Stimulated activated naive CD4-positive, alpha-beta T cell treated with Interleukin-2 at 50 U/mL for 16 hours (primary cell): ENCODE results near the gene MYOM1.
"Not testable (repeated sequence)": the region's sequence is repeated elsewhere in the genome, so short reads cannot be mapped to it uniquely, and the experiment has no call there.

Source experiments
- DNase-seq: peaks from one replicate; lab custom pipeline; 2025; lab: John Stamatoyannopoulos, UW

Gene MYOM1

DNA sequence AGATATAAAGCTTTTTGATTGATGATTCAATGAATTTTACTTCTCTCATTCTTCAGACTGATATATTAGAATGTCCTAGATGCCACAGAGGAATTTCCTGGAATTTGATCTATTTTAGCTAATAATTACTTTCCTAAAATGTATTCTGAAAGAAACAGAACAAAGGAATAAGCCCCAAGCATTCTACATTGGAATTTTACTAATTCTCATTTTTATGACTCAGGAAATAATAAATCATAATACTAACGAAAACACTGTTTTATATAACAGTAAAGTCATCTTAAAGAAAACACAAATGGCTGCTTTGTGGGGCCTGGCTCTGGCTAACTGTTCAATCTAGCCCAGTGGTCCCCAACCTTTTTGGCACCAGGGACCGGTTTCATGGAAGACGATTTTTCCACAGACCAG, 138.2 kb downstream of the MYOM1 start:
- DNase-seq, result no peak

DNA sequence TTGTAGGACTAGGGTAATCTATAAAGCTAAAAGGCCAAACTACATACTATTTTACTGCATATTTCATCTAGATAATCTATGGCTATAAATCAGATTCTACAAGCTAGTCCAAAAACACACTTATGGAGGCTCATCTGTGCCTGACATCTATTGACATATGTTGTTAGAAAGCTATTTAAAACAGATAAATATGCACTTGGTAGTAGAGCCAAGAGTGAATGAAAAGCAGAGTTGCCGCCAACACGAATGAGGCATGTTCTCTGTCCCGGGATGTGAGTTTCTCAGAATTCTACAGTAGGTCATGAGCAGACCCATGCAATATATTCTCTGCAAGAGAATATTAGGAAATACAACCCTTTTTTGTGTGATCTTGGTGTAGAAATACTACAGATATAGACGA, 140.1 kb downstream of the MYOM1 start:
- DNase-seq, result no peak

DNA sequence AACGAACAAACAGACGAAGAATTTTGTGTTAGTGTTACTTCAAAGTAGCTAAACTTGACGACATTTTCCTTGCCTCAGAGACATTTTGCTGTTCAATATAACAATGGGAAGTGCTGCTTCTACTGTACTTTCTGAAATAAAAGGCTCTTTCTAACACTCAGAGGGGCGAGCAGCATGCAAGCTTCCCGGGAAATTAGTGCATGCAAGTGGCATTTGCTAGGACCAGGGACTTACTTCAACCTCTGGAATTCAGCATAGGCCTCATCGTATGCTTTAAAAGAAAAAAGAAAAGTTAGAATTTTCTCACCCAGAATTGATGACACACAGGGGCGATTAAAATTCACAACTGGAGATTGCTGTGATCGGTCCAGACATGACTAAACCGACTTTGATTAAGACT, 144.3 kb downstream of the MYOM1 start:
- DNase-seq, result no peak

DNA sequence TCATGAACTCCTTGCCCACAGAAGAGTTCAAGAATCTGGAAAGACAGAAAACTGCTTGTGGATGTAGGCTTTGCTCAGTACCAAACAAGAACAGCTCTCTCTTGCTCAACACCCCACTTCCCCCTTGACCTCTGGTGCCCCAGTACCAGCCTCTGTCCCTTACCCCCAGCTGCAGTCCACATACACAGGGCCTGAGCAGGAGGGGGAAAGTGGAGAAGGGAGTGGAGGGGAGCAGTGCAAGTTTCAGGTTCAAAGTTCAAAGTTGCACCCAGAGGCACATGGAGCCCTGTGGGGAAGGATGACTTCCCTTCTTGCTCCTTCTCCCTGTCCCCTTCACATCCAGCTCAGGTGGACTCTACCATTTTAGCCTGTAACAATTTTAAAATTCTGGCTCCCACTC, 145.7 kb downstream of the MYOM1 start:
- DNase-seq, result no peak

DNA sequence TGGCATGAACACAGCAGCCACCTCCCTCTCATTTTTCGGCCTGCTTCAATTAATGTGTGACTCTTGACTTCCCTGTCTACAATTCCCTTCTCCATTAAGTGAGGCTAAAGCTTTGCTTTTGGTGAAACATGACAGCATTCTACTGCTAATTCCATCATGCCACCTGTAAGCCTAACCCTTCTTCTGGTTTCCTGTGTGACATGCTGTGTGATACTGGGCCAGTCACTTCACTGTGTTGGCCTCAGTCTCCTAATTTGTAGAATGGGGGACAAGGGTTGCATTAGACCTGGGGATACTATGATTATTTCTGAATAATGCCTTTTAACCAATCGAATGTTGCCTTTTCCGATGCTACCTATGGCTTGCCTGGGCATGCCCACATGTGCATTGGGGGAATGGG, 146.4 kb downstream of the MYOM1 start:
- DNase-seq, result not testable (repeated sequence)

DNA sequence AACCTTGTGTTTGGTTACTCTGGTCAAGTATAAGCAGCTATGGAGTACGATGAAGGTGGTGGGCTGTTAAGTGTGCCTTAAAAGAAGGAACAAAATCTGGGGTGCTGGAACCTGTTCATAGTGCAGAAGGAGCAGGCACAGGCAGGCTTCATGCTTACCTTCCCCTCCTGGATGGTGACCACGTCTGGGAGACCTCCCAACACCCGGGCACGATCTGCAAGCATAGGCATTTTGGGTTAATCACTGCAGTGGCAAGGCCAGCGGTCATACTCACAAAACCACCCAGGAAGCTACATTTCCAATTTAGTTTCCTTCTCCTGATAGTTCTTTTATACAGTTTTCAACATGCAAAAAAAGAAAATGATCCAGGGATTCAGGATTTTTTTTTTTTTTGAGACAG, 148.1 kb downstream of the MYOM1 start:
- DNase-seq, result no peak

DNA sequence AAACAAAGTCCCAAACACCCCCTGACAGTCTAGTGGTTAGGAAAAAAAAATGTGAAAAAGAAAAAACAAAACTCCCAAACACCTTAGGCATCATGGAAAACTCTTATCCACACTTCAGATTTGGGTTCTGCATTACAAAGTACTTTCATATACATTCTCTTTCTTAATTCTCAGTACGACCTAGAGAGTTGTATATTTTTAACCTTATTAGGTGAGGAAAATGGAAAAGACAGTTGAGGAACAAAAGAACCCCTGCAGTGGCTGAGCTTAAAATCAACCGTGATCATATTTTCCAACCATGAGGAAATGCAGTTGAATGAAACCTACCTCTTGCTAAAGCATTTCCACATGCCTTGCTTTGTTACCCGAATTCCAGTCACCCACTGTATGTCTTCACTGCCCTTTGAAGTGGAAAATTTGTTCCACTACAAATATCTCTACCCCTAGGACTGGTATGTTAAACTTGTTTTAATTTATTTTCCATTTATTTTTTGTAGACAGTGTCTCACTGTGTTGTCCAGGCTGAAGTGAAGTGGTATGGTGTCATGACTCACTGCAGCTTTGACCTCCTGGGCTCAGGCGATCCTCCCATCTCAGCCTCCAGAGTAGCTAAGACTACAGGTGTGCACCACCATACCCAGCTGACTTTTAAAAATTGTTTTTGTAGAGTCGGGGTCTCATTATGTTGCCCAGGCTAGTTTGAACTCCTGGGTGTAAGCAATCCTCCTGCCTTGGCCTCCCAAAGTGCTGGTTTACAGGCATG, 149.9 kb downstream of the MYOM1 start:
- no peak for DNase-seq

DNA sequence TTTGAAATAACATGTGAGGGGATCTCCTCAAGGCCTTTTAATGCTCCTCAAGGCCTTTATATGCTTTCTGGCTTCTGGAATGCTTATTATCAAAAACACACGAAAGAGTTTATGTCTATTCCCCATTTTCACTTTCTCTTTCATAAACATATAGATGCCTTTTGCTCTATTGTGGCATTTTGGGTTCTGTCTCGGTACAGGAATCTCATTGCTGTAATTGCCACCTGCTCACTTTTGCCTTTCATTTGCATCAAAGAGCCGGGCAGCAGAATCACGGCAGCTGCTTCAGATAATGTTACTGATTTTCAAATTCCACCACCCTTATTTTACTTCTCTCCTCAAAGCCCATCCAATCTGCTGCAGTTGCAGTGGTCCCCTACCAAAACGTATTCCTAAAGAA, 152.0 kb downstream of the MYOM1 start:
- no peak for DNase-seq

DNA sequence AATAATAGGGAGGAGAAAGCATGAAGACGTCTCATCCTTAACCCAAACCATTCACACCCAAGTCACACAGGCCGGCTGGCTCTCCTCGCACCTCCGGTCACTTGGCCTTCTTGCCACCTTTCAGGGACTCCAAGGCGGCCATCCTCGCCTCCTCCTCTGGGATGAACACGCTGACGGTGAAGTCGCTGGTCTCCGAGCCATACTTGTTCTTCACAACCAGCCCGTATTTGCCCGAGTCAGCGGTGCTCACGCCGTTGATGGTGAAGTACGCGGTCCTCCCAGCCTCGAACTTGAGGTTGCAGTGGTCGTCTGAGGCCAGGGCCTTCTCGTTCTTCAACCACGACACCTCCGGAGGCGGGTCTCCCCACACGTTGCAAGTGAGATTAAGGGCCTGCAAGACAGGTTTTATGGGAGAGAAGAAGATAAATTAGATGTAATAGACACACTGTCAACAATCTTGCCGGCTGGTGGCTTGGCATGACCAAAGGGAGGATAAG, 152.6 kb downstream of the MYOM1 start:
- no peak for DNase-seq

DNA sequence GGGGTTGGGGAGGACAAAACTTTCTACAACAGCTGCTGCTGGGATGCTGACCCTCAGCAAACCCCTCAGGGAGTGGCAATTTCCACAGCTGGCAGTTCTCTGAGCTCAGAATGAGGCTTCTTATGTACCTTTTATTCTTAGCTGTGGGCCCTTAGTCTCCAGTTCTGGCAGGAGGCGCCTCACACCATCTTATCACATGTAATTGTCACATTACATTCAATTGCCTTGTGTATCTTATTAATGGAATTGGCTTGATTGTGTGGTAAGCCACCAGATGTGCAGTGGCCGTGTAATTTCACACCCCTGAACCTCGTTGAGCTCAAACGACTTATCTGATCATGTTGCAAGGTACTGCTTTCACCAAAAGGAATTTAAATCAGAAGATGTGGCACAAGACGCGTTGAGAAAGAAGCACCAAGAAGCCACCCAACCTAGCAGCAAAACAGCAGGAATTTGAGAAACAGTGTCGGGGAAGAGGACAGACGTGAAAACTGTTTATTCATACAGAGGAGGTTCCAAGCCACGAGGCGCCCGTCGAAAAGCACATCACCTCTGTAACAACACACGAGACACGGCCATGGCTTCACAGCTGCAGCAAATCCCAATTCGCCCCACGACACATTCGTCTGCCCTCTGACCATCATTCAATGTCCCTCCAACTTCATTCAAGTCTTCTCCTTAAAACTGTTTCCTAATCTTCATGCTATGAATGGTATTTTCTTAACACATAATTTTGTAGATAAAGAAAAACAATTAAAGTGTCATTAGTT, 153.2 kb downstream of the MYOM1 start:
- DNase-seq, result no peak

DNA sequence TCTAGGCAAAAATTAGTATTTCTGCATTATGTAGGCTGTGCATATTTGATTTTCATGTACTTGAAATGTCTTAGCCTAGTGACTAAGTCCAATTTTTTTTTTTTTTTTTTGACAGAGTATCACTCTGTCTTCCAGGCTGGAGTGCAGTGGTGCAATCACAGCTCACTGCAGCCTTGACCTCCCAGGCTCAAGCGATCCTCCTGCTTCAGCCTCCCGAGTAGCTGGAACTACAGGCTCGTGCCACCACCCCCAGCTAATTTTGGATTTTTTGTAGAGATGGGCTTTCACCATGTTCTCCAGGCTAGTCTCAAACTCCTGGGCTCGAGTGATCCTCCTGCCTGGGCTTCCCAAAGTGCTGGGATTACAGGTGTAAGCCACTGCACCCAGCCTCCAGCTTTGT, 156.0 kb downstream of the MYOM1 start:
- DNase-seq, result not testable (repeated sequence)

DNA sequence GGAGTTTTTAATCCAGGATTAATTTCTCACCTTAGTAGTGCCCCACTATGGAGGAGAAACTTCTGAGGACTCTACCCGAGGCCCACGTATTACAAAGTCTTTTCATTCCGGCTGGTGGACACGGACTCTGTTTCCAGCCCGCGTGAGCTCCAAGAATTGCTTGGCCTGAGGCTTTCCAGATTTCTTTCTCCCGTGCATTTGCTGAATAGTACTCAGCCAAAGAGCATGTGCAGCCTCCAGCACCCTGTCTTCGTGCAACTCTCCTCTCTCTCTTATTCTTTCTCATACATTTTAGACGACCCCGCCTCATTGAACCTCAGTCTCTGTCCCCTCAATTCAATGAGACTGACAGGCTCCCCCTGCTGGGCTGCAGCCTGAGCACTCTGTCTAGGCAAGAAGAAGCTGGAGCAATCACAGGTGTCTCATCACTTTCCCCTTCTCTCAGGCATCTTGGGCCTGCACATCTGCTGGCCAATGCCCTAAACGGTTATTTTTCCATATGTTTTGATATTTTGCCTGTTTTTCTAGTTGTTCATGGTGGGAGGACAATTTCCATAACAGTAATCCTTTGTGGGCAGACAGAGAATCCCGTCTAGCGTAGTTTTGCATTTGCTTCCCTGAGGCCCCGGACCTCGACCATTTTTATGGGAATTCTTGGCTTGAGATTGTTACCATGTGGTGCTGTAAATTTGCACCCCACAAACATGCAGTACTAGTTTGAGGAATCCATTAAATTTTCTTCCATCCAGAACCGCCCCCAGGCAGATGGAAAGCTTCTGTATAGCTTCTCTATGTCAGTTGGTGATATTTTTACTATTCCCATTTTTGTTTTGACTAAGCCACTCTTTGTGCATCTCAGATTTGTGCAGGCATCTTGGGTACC, 156.7 kb downstream of the MYOM1 start:
- peak; percentile 56 for DNase-seq

DNA sequence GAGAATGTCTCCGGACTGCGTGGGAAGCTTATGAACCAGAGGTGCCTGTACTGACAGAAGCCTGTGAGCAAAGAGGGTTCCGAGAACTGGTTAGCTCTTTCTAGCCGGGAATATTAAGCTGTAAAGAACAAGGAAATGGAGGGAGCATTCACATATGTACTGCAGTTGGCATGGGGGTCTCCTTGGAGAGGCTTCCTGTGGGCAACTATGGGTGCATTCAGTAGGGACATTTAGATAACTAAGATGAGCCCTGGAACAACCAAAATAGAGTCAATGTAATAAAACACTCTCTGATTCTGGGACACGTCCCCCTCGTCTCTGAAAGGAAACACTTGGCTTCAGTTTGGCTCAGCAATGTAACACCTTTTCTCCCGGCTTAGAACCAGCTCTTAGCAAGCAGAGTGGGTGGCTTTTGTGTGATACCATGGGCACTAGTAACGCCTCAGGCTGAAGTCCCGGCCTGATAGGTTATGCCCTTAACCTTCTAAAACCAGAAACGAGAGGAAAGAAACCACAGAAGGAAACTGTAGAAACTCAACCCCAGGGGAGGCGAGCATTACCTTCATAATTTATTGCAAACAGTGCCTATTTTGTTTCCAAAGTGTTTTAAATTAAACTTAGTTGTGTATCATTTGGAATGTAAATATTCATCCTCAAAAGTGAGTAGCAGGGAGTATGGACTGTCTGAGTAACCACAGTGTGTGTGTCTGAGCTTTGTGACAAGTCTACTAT, 158.0 kb downstream of the MYOM1 start:
- DNase-seq, result peak; percentile 36

DNA sequence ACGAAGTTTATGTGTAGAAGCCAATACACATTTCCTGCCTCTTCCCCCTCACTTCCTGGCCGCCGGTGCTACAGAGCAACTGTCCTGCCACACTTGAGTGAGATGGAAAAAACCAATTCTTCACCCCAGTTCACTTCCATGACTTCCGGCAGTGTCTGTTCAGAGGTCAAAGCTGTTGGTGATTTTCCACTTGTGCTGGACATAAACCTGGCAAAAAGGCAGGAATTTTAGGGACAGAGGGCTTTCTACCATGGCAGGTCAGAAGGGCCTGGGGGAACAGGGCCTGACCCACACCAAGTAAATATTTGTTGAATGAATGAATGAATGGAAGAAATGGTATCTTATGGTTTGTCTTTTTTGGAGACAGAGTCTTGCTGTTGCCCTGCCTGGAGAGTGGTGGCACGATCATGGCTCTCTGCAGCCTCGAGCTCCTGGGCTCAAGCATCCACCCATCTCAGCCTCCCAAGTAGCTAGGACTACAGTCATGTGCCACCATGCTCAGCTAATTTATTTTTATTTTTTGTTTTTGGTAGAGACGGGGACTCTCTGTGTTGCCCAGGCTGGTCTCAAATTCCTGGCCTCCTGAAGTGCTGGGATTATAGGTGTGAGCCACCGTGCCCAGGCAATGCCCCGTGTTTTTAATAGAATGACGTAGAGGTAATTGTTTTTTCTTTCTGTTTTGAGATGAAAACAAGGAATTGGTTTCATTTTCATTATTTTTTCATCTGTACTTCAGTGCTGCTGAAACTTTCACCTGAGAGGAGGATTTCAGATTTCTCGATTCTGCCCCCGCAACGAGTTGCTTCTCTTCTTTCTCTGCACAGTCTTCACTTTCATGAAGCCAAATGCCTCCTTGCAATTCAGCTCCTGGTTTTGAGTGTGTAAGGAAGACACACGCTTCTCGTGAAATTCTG, 158.8 kb downstream of the MYOM1 start:
- peak; percentile 61 for DNase-seq

DNA sequence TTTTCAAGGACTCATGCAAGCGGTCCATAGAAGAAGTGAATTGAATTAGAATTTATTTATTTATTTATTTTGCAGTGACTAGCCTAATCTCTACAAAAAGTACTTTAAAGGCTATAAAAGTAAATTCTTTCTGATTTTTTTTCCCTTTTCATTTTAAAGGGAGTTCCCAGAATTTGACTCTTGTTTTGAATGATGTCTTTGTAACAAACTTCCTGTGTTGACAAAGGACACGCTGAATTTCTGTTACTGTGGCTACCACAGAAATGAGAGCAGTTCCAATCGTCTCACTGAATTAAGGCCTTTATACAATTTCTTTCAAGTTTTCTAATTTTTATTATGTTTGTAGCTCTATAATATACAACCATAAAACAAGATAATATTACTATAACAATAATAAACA, 160.5 kb downstream of the MYOM1 start:
- DNase-seq, result no peak

DNA sequence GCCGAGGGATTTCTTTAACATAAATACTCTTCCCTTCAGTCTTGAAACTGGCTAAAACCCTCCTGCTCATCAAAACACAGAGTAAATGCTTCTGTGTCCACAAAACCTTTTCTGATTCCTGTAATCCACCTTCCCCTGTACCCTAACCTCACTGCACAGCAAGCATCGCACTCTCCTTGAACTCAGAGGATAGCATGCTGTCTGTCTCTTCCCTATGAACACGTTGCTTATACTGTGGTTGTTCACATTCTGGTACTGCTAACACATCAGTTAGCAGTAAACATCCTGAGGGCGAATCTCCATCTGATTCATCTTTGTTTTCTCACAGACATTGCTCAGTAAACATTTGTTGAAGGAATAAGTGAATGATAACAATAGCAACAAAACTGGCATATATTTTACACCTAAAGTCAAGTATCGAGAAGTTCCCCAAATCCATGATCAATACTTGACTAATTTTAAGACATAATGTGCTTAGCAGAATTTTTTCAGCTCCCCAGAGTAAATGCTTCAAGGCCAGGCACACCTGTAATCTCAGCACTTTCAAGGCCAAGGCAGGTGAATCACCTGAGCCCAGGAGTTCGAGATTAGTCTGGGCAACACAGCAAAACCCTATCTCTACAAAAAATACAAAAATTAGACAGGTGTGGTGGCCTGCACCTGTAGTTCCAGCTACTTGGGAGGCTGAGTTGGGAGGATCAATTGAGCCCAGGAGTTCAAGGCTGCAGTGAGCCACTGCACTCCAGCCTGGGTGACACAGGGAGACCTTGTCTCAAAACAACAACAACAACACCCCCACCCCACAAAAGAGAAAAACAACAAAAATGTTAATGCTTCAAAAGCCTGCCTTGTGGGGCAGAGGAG, 161.2 kb downstream of the MYOM1 start:
- DNase-seq, result no peak

DNA sequence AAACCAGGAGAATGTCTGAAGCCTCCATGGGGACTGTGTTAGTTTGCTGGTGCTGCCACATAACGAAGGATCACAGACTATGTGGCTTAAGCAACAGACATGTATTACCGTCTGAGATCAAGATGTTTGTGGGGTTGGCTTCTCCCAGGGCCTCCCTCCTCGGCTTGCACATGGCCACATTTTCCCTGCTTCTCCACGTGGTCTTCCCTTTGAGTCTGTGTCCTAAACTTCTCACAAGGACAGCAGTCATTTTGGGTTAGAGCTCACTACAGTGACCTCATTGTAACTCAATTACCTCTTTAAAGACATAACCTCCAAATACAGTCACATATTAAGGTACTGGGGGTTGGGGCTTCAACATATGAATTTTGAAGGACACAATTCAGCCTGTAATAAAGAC, 162.2 kb downstream of the MYOM1 start:
- DNase-seq, result no peak

DNA sequence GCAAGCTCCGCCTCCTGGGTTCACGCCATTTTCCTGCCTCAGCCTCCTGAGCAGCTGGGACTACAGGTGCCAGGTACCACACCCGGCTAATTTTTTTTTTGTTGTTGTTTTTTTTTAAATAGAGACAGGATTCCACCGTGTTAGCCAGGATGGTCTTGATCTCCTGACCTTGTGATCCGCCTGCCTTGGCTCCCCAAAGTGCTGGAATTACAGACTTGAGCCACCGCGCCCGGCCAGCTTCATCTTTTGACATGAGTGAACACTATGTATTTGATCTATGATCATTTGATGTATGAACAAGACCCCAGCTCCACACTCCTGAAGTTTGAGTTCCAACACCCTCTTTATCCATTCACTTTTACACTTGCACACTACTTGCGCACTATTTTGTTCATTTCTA, 163.5 kb downstream of the MYOM1 start:
- no peak for DNase-seq

DNA sequence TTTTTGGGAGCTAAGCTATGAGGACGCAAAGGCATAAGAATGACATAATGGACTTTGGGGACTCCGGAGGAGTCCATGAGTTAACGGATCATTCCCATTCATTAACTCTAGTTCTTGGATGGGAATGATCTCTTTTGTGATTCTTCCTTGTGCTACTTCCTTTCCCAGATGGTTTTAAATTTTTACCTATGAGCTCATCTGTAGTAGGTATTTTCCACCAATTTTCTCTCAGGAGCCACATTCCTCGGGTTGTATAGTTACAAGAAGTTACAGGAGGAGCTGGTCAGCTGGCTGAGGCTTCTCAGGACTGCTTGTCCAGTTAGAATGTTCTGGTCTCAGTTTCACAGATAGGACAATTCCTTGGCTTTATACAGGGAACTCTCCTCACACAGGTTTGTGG, 164.0 kb downstream of the MYOM1 start:
- DNase-seq, result no peak
